Body of pancreas (tissue), 4 donors: ENCODE measurements around the gene B3GAT1.

Experiments
- CTCF ChIP-seq, 7 experiments: fragments of 450-650 bp in 4 of 7; fragments of 200-600 bp in 3 of 7; sonication (generic) in 3 of 7; IDR thresholded peaks; one replicate each; pipeline ENCODE4 v1.5.1; 2016 to 2019; ENCODE audit warnings: antibody characterized with exemption in 7 of 7
- POLR2A ChIP-seq, 3 donors: fragments of 450-650 bp; IDR thresholded peaks; one replicate each; pipeline ENCODE4 v1.6.1; 2016; ENCODE audit warnings: antibody characterized with exemption in 3 of 3, mild to moderate bottlenecking in 2 of 3

GRCh38 chr11:134454146-134454690, 42.2 kb upstream of the B3GAT1 start:
- no peak for TF ChIP-seq CTCF (IDR thresholded peaks at IDR 0.05)
- no peak for TF ChIP-seq POLR2A (IDR thresholded peaks at IDR 0.05)
